Measurements from ENCODE around the gene WWOX. TPM values are rescaled to one million over a fixed set of nuclear protein-coding genes. Genes with fewer than 3 reads are reported as not detected.

The WWOX gene
- total and polyA plus RNA-seq, 2 of the 8 experiments (the other 6 are each of a cell fraction or from before 2014, with no cell fraction given) = 5.4 to 16.7 TPM

- H3K18ac ChIP-seq (ENCODE audit: extremely low read depth, low read length) = no peak overlapping the region
- no peak for TF ChIP-seq CEBPB (IDR thresholded peaks at IDR 0.05; ENCODE audit: low read depth, low read length)
- no peak for TF ChIP-seq EZH2 (IDR thresholded peaks at IDR 0.05; ENCODE audit: low read depth, low read length, severe bottlenecking)
- TF ChIP-seq NANOG (IDR thresholded peaks at IDR 0.05; ENCODE audit: insufficient read depth, low read depth, low read length, poor library complexity, severe bottlenecking) = no peak
- TF ChIP-seq ATF2 (IDR thresholded peaks at IDR 0.05; ENCODE audit: low read length) = no peak
- no peak for TF ChIP-seq BRCA1 (IDR thresholded peaks at IDR 0.05; ENCODE audit: low read depth, low read length)
- TF ChIP-seq GABPA (IDR thresholded peaks at IDR 0.05; ENCODE audit: borderline replicate concordance, insufficient read depth, low read length) = no peak
- no peak for TF ChIP-seq CHD1 (IDR thresholded peaks at IDR 0.05; ENCODE audit: low read depth, low read length)
- no peak for TF ChIP-seq KDM4A (IDR thresholded peaks at IDR 0.05; ENCODE audit: low read depth, low read length, severe bottlenecking)
- TF ChIP-seq TBP (IDR thresholded peaks at IDR 0.05; ENCODE audit: low read depth, low read length) = no peak
- no peak for TF ChIP-seq MAX (IDR thresholded peaks at IDR 0.05)
- no peak for TF ChIP-seq RXRA (IDR thresholded peaks at IDR 0.05; ENCODE audit: insufficient read depth, low read depth, low read length)
- no peak for TF ChIP-seq EGR1 (IDR thresholded peaks at IDR 0.05; ENCODE audit: borderline replicate concordance, low read depth, low read length)
- WGBS, 2 experiments (ENCODE audit: extremely low coverage in 1 of 2, insufficient coverage in 1 of 2, insufficient read length in 1 of 2, insufficient replicate concordance in 2 of 2, low coverage in 1 of 2, low lambda C conversion rate in 2 of 2, missing lambda C conversion rate in 1 of 2) = 39% methylated on average over 2 of the region's 2 CpGs; no CpG with 5 or more reads in 1 of the 2 experiments
Observed at GRCh38 chr16:78689028-78689427, 589.6 kb downstream of the WWOX start.

More at GRCh38 chr16:78689028-78689427, 589.6 kb downstream of the WWOX start:
- no peaks in the 10 kb centered on the region for H3K79me2 ChIP-seq (ENCODE audit: control insufficient read depth in 1 of 2, insufficient read depth in 2 of 2, low read length in 2 of 2)
- no peak overlapping the region for H2BK20ac ChIP-seq (ENCODE audit: low read length)
- H4K5ac ChIP-seq (ENCODE audit: insufficient read length, low read depth, low read length) = no peak overlapping the region
- no peak overlapping the region for H2AFZ ChIP-seq (ENCODE audit: low read length)
- no peak overlapping the region for H3K56ac ChIP-seq (replicated peaks; ENCODE audit: insufficient read length, low read depth, low read length)
- H2AK5ac ChIP-seq (ENCODE audit: low read depth, low read length) = no peak overlapping the region
- H3K4ac ChIP-seq (replicated peaks; ENCODE audit: insufficient read length, low read depth, low read length) = no peak overlapping the region
- H3K4me1 ChIP-seq (replicated peaks in 1 of 4; ENCODE audit: control insufficient read depth in 3 of 4, insufficient read depth in 4 of 4, low read length in 3 of 4) = no peaks in the 10 kb centered on the region
- H3K9ac ChIP-seq (replicated peaks in 1 of 4; ENCODE audit: extremely low read depth in 1 of 4, low read depth in 3 of 4, low read length in 3 of 4) = no peak overlapping the region
- CTCF ChIA-PET (ENCODE audit: partially characterized antibody) = no interaction called here
- H2BK15ac ChIP-seq (ENCODE audit: low read length) = no peak overlapping the region
- POLR2A ChIA-PET (ENCODE audit: partially characterized antibody) = no interaction called here
- no peak overlapping the region for H4K8ac ChIP-seq (ENCODE audit: extremely low read depth, insufficient read depth, low read length)
- no peak overlapping the region for H2BK5ac ChIP-seq (ENCODE audit: low read depth, low read length)
- H2BK120ac ChIP-seq (replicated peaks; ENCODE audit: low read depth, low read length) = no peak overlapping the region
- no peaks in the 10 kb centered on the region for H3K9me3 ChIP-seq (ENCODE audit: insufficient read depth in 2 of 2, low read depth in 1 of 2, low read length in 1 of 2)
- H3K27ac ChIP-seq (ENCODE audit: low read depth, low read length) = no peak overlapping the region
- H4K20me1 ChIP-seq (replicated peaks in 1 of 2; ENCODE audit: control insufficient read depth in 1 of 2, insufficient read depth in 2 of 2, low read length in 2 of 2) = no peaks in the 10 kb centered on the region
- H3K4me3 ChIP-seq (ENCODE audit: extremely low read depth in 1 of 4, insufficient read depth in 2 of 4, low read depth in 3 of 4, low read length in 4 of 4) = no peak overlapping the region
- no peaks in the 10 kb centered on the region for H3K36me3 ChIP-seq (ENCODE audit: control insufficient read depth in 2 of 4, insufficient read depth in 4 of 4, low read length in 3 of 4)
- FAIRE-seq (no peak), DNase-seq (ENCODE audit: low read depth in 1 of 2, low spot score in 2 of 2) (no peak)
- no peak overlapping the region for H3K4me2 ChIP-seq (ENCODE audit: insufficient read depth in 1 of 2, low read depth in 2 of 2, low read length in 2 of 2)
- no peak overlapping the region for H4K91ac ChIP-seq (replicated peaks; ENCODE audit: insufficient read length, low read length)
- H2BK12ac ChIP-seq (ENCODE audit: low read depth, low read length) = no peak overlapping the region
- no peak overlapping the region for H3K23ac ChIP-seq (ENCODE audit: insufficient read length)
- no peak overlapping the region for H3K14ac ChIP-seq (ENCODE audit: insufficient read length)
- no peaks in the 10 kb centered on the region for H3K23me2 ChIP-seq (ENCODE audit: low read depth, low read length)
- H3K27me3 ChIP-seq (replicated peaks in 1 of 4; ENCODE audit: control insufficient read depth in 3 of 4, extremely low read depth in 1 of 4, insufficient read depth in 3 of 4, low read length in 3 of 4) = no peaks in the 10 kb centered on the region
- H3K79me1 ChIP-seq (ENCODE audit: low read depth, low read length) = no peaks in the 10 kb centered on the region

All from H1 (cell line).